ENCODE results near the gene CHFR.

The CHFR gene

GRCh38 chr12:132874175-132874574 is 13.2 kb downstream of the CHFR start:
- H3K4me1 ChIP-seq (ENCODE audit: insufficient read depth, low read length, poor library complexity, severe bottlenecking), result no peaks in the 10 kb centered on the region
- H3F3A ChIP-seq (ENCODE audit: low read depth), result no peaks in the 10 kb centered on the region
- H2AFZ ChIP-seq (ENCODE audit: low read length), result no peak overlapping the region
- H3K9me3 ChIP-seq (ENCODE audit: insufficient read depth, low read depth, low read length), result peaks cover 12% of the 10 kb centered on the region; the same call in 1 of the 2 replicates
- no peaks in the 10 kb centered on the region for H3K79me2 ChIP-seq (ENCODE audit: insufficient read depth, low read length)
- H4K20me1 ChIP-seq (ENCODE audit: insufficient read depth, low read length, poor library complexity, severe bottlenecking), result no peaks in the 10 kb centered on the region
- TF ChIP-seq EZH2phosphoT487 (IDR thresholded peaks at IDR 0.05; ENCODE audit: borderline replicate concordance) (no peak), CTCF (conservative IDR thresholded peaks at IDR 0.05; ENCODE audit: low read length) (no peak)
- H3K4me3 ChIP-seq (ENCODE audit: low read length, poor library complexity, severe bottlenecking), result no peak overlapping the region
- H3K9me2 ChIP-seq (replicated peaks; ENCODE audit: low read depth, low read length), result no peaks in the 10 kb centered on the region
- no peak overlapping the region for H3K9ac ChIP-seq (ENCODE audit: low read depth, low read length, poor library complexity, severe bottlenecking)
- H3K4me2 ChIP-seq (ENCODE audit: low read depth, low read length, poor library complexity, severe bottlenecking), result no peak overlapping the region
- H3K27me3 ChIP-seq (ENCODE audit: insufficient read depth, low read length, poor library complexity, severe bottlenecking), result no peaks in the 10 kb centered on the region
- no peaks in the 10 kb centered on the region for H3K36me3 ChIP-seq (ENCODE audit: insufficient read depth, low read length)

DNA sequence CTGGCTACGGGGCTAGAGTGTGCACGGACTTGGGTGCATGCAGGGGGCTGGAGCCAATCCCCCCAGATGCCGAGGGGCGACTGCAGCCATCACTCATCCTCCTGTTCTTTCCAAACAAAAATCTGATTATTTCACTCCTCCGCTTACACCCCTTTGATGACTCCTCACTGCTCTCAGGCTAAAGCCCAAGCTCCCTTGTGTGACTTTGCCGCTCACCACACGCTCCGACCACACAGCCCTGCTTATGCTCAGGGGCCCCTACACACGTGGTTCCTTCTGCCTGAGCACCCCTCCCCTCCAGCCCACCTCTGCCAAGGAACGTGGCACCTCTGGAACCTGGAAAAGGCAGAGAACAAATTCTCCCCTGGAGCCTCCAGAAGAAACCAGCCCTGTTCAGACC is 13.7 kb downstream of the CHFR start:
- no peaks in the 10 kb centered on the region for H4K20me1 ChIP-seq (ENCODE audit: insufficient read depth, low read length, poor library complexity, severe bottlenecking)
- H3F3A ChIP-seq (ENCODE audit: low read depth), result no peaks in the 10 kb centered on the region
- no peaks in the 10 kb centered on the region for H3K4me1 ChIP-seq (ENCODE audit: insufficient read depth, low read length, poor library complexity, severe bottlenecking)
- no peaks in the 10 kb centered on the region for H3K79me2 ChIP-seq (ENCODE audit: insufficient read depth, low read length)
- H3K27me3 ChIP-seq (ENCODE audit: insufficient read depth, low read length, poor library complexity, severe bottlenecking), result no peaks in the 10 kb centered on the region
- TF ChIP-seq CTCF (conservative IDR thresholded peaks at IDR 0.05; ENCODE audit: low read length) (no peak), EZH2phosphoT487 (IDR thresholded peaks at IDR 0.05; ENCODE audit: borderline replicate concordance) (no peak)
- H2AFZ ChIP-seq (ENCODE audit: low read length), result no peak overlapping the region
- no peak overlapping the region for H3K4me2 ChIP-seq (ENCODE audit: low read depth, low read length, poor library complexity, severe bottlenecking)
- no peaks in the 10 kb centered on the region for H3K9me2 ChIP-seq (replicated peaks; ENCODE audit: low read depth, low read length)
- H3K4me3 ChIP-seq (ENCODE audit: low read length, poor library complexity, severe bottlenecking), result no peak overlapping the region
- H3K36me3 ChIP-seq (ENCODE audit: insufficient read depth, low read length), result no peaks in the 10 kb centered on the region
- H3K9ac ChIP-seq (ENCODE audit: low read depth, low read length, poor library complexity, severe bottlenecking), result no peak overlapping the region
- peaks cover 12% of the 10 kb centered on the region; the same call in 1 of the 2 replicates for H3K9me3 ChIP-seq (ENCODE audit: insufficient read depth, low read depth, low read length)

DNA sequence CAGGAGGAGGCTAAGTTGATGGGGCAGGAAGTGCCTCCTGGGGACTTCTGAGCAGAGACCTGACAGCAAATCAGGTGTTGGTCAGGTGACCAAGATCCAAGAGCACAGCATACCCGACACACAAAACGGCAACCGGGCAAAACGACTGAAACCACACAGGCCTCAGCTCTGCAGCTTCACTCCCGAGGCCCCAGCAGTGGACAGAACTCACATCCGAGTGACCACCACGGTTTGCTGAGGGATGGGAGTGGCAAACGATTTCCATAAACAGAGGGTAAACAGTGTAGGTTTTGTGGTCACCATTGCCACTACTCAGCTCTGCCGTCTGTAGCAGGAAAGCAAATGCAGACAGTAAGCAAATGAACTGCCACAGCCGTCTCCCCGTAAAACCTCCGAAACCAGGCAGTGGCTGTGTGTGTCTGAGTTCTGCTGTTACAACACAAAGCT is 14.4 kb downstream of the CHFR start:
- Histone ChIP-seq H2AFZ (ENCODE audit: low read length) (no peak overlapping the region), H3K9ac (ENCODE audit: low read depth, low read length, poor library complexity, severe bottlenecking) (no peak overlapping the region), H3K79me2 (ENCODE audit: insufficient read depth, low read length) (no peaks in the 10 kb centered on the region), H4K20me1 (ENCODE audit: insufficient read depth, low read length, poor library complexity, severe bottlenecking) (no peaks in the 10 kb centered on the region), H3F3A (ENCODE audit: low read depth) (no peaks in the 10 kb centered on the region), H3K4me1 (ENCODE audit: insufficient read depth, low read length, poor library complexity, severe bottlenecking) (no peaks in the 10 kb centered on the region), H3K9me2 (replicated peaks; ENCODE audit: low read depth, low read length) (no peaks in the 10 kb centered on the region), H3K9me3 (ENCODE audit: insufficient read depth, low read depth, low read length) (peaks cover 12% of the 10 kb centered on the region; the same call in 1 of the 2 replicates), H3K4me2 (ENCODE audit: low read depth, low read length, poor library complexity, severe bottlenecking) (no peak overlapping the region), H3K27me3 (ENCODE audit: insufficient read depth, low read length, poor library complexity, severe bottlenecking) (no peaks in the 10 kb centered on the region), H3K4me3 (ENCODE audit: low read length, poor library complexity, severe bottlenecking) (no peak overlapping the region), H3K36me3 (ENCODE audit: insufficient read depth, low read length) (no peaks in the 10 kb centered on the region)
- TF ChIP-seq CTCF (conservative IDR thresholded peaks at IDR 0.05; ENCODE audit: low read length) (no peak), EZH2phosphoT487 (IDR thresholded peaks at IDR 0.05; ENCODE audit: borderline replicate concordance) (no peak)

Measured in Loucy (cell line).